HS-27A (cell line): ENCODE results near the gene CLMN.
"Not testable (repeated sequence)": the region's sequence is repeated elsewhere in the genome, so short reads cannot be mapped to it uniquely, and the experiment has no call there.

ENCODE experiments used
- DNase-seq: peaks from one replicate; pipeline ENCODE4 v3.0.0-alpha.2; 2012; ENCODE audit warnings: low read depth, missing footprints

The CLMN gene

GRCh38 chr14:95191445-95192199 lies 128.1 kb downstream of the CLMN start:
- no peak for DNase-seq

- DNase-seq: no peak
These were observed 128.9 kb downstream of the CLMN start for GRCh38 chr14:95190857-95191256.

- no peak for DNase-seq
These were observed 129.3 kb downstream of the CLMN start for GRCh38 chr14:95190346-95190840.

- no peak for DNase-seq
These were observed 130.2 kb downstream of the CLMN start for GRCh38 chr14:95189367-95190132.

- DNase-seq: no peak
These were observed 131.3 kb downstream of the CLMN start for GRCh38 chr14:95188380-95188779.

GRCh38 chr14:95185767-95186392 lies 133.8 kb downstream of the CLMN start:
- no peak for DNase-seq

- no peak for DNase-seq
These were observed 134.5 kb downstream of the CLMN start for GRCh38 chr14:95185033-95185766.

- DNase-seq: no peak
These were observed 135.3 kb downstream of the CLMN start for GRCh38 chr14:95184413-95184790.

- DNase-seq: no peak
These were observed 135.9 kb downstream of the CLMN start for GRCh38 chr14:95183532-95184412.

- no peak for DNase-seq
These were observed 136.6 kb downstream of the CLMN start for GRCh38 chr14:95183082-95183481.

- no peak for DNase-seq
These were observed 137.3 kb downstream of the CLMN start for GRCh38 chr14:95182379-95182778.

GRCh38 chr14:95180966-95181741 lies 138.6 kb downstream of the CLMN start:
- DNase-seq: no peak

GRCh38 chr14:95175670-95176069 lies 144.0 kb downstream of the CLMN start:
- DNase-seq: not testable (repeated sequence)

- no peak for DNase-seq
These were observed 145.4 kb downstream of the CLMN start for GRCh38 chr14:95174184-95174792.

- no peak for DNase-seq
These were observed 146.2 kb downstream of the CLMN start for GRCh38 chr14:95173518-95173917.

GRCh38 chr14:95167177-95167576 lies 152.5 kb downstream of the CLMN start:
- DNase-seq: no peak

GRCh38 chr14:95165517-95165916 lies 154.2 kb downstream of the CLMN start:
- no peak for DNase-seq

GRCh38 chr14:95164506-95164905 lies 155.2 kb downstream of the CLMN start:
- no peak for DNase-seq

- DNase-seq: no peak
These were observed 156.0 kb downstream of the CLMN start for GRCh38 chr14:95163666-95164065.

GRCh38 chr14:95163132-95163531 lies 156.6 kb downstream of the CLMN start:
- no peak for DNase-seq
